ENCODE measurements around the gene CA7. TPM values are rescaled to one million over a fixed set of nuclear protein-coding genes. Genes with fewer than 3 reads are reported as not detected.

Gene CA7
- total and polyA plus RNA-seq, 2 donors from 2014 or later, result not detected

GRCh38 chr16:66878067-66878466 lies 33.9 kb downstream of the CA7 start:
- no peak for TF ChIP-seq CTCF (IDR thresholded peaks at IDR 0.05; ENCODE audit: borderline replicate concordance, extremely low read depth, insufficient read depth)
- intact Hi-C loops (cut with DNase I), result no loop called here
- Histone ChIP-seq H3K4me1 (ENCODE audit: control insufficient read depth in 2 of 3, insufficient read depth in 2 of 3, low read depth in 1 of 3, low read length in 3 of 3) (peaks cover 0 to 12% (median 11%) of the 10 kb centered on the region in 3 donors), H3K9me3 (ENCODE audit: control insufficient read depth in 2 of 3, insufficient read depth in 1 of 3, low read length in 3 of 3) (no peaks in the 10 kb centered on the region), H3K4me3 (ENCODE audit: low read length in 3 of 3) (no peak overlapping the region), H3K36me3 (ENCODE audit: control insufficient read depth in 2 of 3, insufficient read depth in 3 of 3, low read length in 3 of 3) (no peaks in the 10 kb centered on the region), H3K27me3 (ENCODE audit: control insufficient read depth, insufficient read depth, low read length) (no peaks in the 10 kb centered on the region), H3K9ac (ENCODE audit: low read length in 3 of 3) (no peak overlapping the region), H3K27ac (ENCODE audit: low read depth in 2 of 2, low read length in 2 of 2) (peak overlapping the region in 1 of 2 donors; percentile 23)
- DNase-seq (peak in 1 of 5 donors; percentile 39), FAIRE-seq (no peak)

GRCh38 chr16:66880288-66881013 lies 36.2 kb downstream of the CA7 start, which contains the start of gene PDP2:
Gene PDP2, plus strand, starts transcription at chr16:66880515. Its CDS starts 3,770 bp downstream, at chr16:66884285.
- no peak for TF ChIP-seq CTCF (IDR thresholded peaks at IDR 0.05; ENCODE audit: borderline replicate concordance, extremely low read depth, insufficient read depth)
- Histone ChIP-seq H3K9me3 (ENCODE audit: control insufficient read depth in 2 of 3, insufficient read depth in 1 of 3, low read length in 3 of 3) (no peaks in the 10 kb centered on the region), H3K27me3 (ENCODE audit: control insufficient read depth, insufficient read depth, low read length) (no peaks in the 10 kb centered on the region), H3K27ac (ENCODE audit: low read depth in 2 of 2, low read length in 2 of 2) (peak within 1 kb of the TSS; percentile 84 to 86), H3K4me1 (ENCODE audit: control insufficient read depth in 2 of 3, insufficient read depth in 2 of 3, low read depth in 1 of 3, low read length in 3 of 3) (peaks cover 0 to 14% (median 7%) of the 10 kb centered on the region in 3 donors), H3K4me3 (ENCODE audit: low read length in 3 of 3) (peak within 1 kb of the TSS; percentile 65 to 84 (median 69)), H3K9ac (ENCODE audit: low read length in 3 of 3) (peak within 1 kb of the TSS; percentile 47 to 87 (median 86)), H3K36me3 (ENCODE audit: control insufficient read depth in 2 of 3, insufficient read depth in 3 of 3, low read length in 3 of 3) (peaks cover 5 to 14% (median 10%) of the 10 kb centered on the region in 3 donors)
- no peak for FAIRE-seq
- intact Hi-C loops (cut with DNase I), result no loop called here
- peak; percentile 95 to 98 (median 97) for DNase-seq

- H3K4me3 ChIP-seq (ENCODE audit: low read length in 3 of 3), result peak overlapping the region; percentile 65 to 84 (median 69)
- peaks cover 0 to 16% (median 9%) of the 10 kb centered on the region in 3 donors for H3K4me1 ChIP-seq (ENCODE audit: control insufficient read depth in 2 of 3, insufficient read depth in 2 of 3, low read depth in 1 of 3, low read length in 3 of 3)
- H3K27me3 ChIP-seq (ENCODE audit: control insufficient read depth, insufficient read depth, low read length), result no peaks in the 10 kb centered on the region
- no peak for TF ChIP-seq CTCF (IDR thresholded peaks at IDR 0.05; ENCODE audit: borderline replicate concordance, extremely low read depth, insufficient read depth)
- intact Hi-C loops (cut with DNase I), result no loop called here
- FAIRE-seq (no peak), DNase-seq (peak in 1 of 5 donors; percentile 43)
- H3K27ac ChIP-seq (ENCODE audit: low read depth in 2 of 2, low read length in 2 of 2), result peak overlapping the region; percentile 84 to 86
- peak overlapping the region; percentile 42 to 87 (median 86) for H3K9ac ChIP-seq (ENCODE audit: low read length in 3 of 3)
- H3K9me3 ChIP-seq (ENCODE audit: control insufficient read depth in 2 of 3, insufficient read depth in 1 of 3, low read length in 3 of 3), result no peaks in the 10 kb centered on the region
- peaks cover 5 to 16% (median 13%) of the 10 kb centered on the region in 3 donors for H3K36me3 ChIP-seq (ENCODE audit: control insufficient read depth in 2 of 3, insufficient read depth in 3 of 3, low read length in 3 of 3)
Observed at GRCh38 chr16:66881014-66881417, 36.8 kb downstream of the CA7 start.
